ENCODE data around the gene DEPDC1. TPM values are rescaled to one million over a fixed set of nuclear protein-coding genes. Genes with fewer than 3 reads are reported as not detected.

DEPDC1 gene
- total RNA-seq, 1 experiment from 2014 or later = 81.0 TPM

Other genes with a start within 250 kb of the DEPDC1 start
- 0.43 and 1.1 TPM in 2 replicates for gene RPE65, start 47.1 kb downstream of the DEPDC1 start, total RNA-seq (2014; rRNA removed; shearing (Covaris generic))

Measured in H4 (cell line).